Activated CD8-positive, alpha-beta memory T cell treated with anti-CD3 and anti-CD28 coated beads, Interleukin-2, amount 50 U/mL, for 1 hour (primary cell): ENCODE data around the gene GJA3.
"Not testable (repeated sequence)": the region's sequence is repeated elsewhere in the genome, so short reads cannot be mapped to it uniquely, and the experiment has no call there.

Experiments used
- DNase-seq: peaks from one replicate; pipeline ENCODE4 v3.0.0-alpha.2; 2020; ENCODE audit errors: extremely low read depth

The GJA3 gene

GRCh38 chr13:20182231-20182846 lies 21.5 kb upstream of the GJA3 start:
- DNase-seq, result no peak

- DNase-seq, result no peak
These were observed 20.3 kb upstream of the GJA3 start for GRCh38 chr13:20181188-20181587.

GRCh38 chr13:20178156-20178555 lies 17.3 kb upstream of the GJA3 start:
- no peak for DNase-seq

- no peak for DNase-seq
These were observed 16.4 kb upstream of the GJA3 start for GRCh38 chr13:20177049-20177831.

GRCh38 chr13:20175907-20176652 lies 15.2 kb upstream of the GJA3 start:
- DNase-seq, result no peak

GRCh38 chr13:20175406-20175794 lies 14.5 kb upstream of the GJA3 start:
- no peak for DNase-seq

- DNase-seq, result no peak
These were observed 14.0 kb upstream of the GJA3 start for GRCh38 chr13:20174656-20175405.

GRCh38 chr13:20173116-20173746 lies 12.4 kb upstream of the GJA3 start:
- no peak for DNase-seq

- DNase-seq, result no peak
These were observed 10.5 kb upstream of the GJA3 start for GRCh38 chr13:20171364-20171763.

- DNase-seq, result no peak
These were observed 10.1 kb upstream of the GJA3 start for GRCh38 chr13:20170921-20171320.

- no peak for DNase-seq
These were observed 7.5 kb upstream of the GJA3 start for GRCh38 chr13:20168396-20168795.

- no peak for DNase-seq
These were observed 4.8 kb upstream of the GJA3 start for GRCh38 chr13:20165417-20166257.

- no peak for DNase-seq
These were observed 1.1 kb upstream of the GJA3 start for GRCh38 chr13:20161951-20162300.

GRCh38 chr13:20161275-20161950 lies 561 bp upstream of the GJA3 start:
- no peak for DNase-seq

- DNase-seq, result no peak
These were observed 1.1 kb downstream of the GJA3 start for GRCh38 chr13:20159646-20160305.

- no peak for DNase-seq
These were observed 3.6 kb downstream of the GJA3 start for GRCh38 chr13:20157151-20157796.

GRCh38 chr13:20156702-20157101 lies 4.2 kb downstream of the GJA3 start:
- DNase-seq, result no peak

- DNase-seq, result not testable (repeated sequence)
These were observed 7.6 kb downstream of the GJA3 start for GRCh38 chr13:20153290-20153689.

- DNase-seq, result no peak
These were observed 9.2 kb downstream of the GJA3 start for GRCh38 chr13:20151612-20152011.
